Muscle layer of duodenum (tissue), 2 donors: Measurements from ENCODE around the gene GFPT2.

Source experiments
- H3K27ac ChIP-seq: one replicate; pipeline ENCODE4 v1.7.0; 2013; ENCODE audit warnings: mild to moderate bottlenecking, low read length
- H3K27me3 ChIP-seq: one replicate; pipeline ENCODE4 v1.7.0; 2013; ENCODE audit warnings: low read depth, mild to moderate bottlenecking, control low read depth, low read length
- H3K36me3 ChIP-seq, 2 donors: one replicate each; pipeline ENCODE4 v1.7.0; 2013; ENCODE audit warnings: low read length in 2 of 2, control low read depth in 1 of 2, mild to moderate bottlenecking in 1 of 2; ENCODE audit not compliant: insufficient read depth in 2 of 2, control insufficient read depth in 1 of 2
- H3K4me1 ChIP-seq, 2 donors: one replicate each; pipeline ENCODE4 v1.7.0; 2013; ENCODE audit warnings: low read length in 2 of 2, mild to moderate bottlenecking in 2 of 2, control low read depth in 1 of 2, moderate library complexity in 1 of 2; ENCODE audit not compliant: insufficient read depth in 2 of 2, control insufficient read depth in 1 of 2
- H3K4me3 ChIP-seq, 2 donors: one replicate each; pipeline ENCODE4 v1.7.0; 2013; ENCODE audit warnings: low read length in 2 of 2, low read depth in 1 of 2, mild to moderate bottlenecking in 1 of 2
- H3K9me3 ChIP-seq, 2 donors: one replicate each; pipeline ENCODE4 v1.7.0; 2013; ENCODE audit warnings: low read length in 2 of 2, control low read depth in 1 of 2, mild to moderate bottlenecking in 1 of 2; ENCODE audit not compliant: control insufficient read depth in 1 of 2
- donor health status: healthy.

Gene GFPT2

GRCh38 chr5:180297587-180298282, 55.4 kb downstream of the GFPT2 start:
- Histone ChIP-seq H3K4me1 (peaks cover 0 to 10% of the 10 kb centered on the region in 2 donors), H3K9me3 (no peaks in the 10 kb centered on the region), H3K4me3 (no peak overlapping the region), H3K27ac (no peak overlapping the region), H3K27me3 (no peaks in the 10 kb centered on the region), H3K36me3 (no peaks in the 10 kb centered on the region)

DNA sequence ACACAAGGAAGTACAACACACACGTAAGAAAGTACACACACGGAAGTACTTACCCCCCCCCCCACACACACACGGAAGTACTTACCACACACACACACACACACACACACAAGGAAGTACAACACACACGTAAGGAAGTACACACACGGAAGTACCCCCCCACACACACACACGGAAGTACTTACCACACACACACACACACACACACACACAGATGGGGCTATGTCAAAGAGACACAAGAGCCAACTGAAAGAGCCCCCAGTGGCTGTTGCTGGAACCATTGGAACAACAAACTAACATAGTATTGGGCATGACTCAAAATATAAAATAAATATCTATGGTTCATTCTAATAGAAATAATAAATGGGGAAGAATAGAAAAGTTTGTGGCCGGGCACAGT, 56.4 kb downstream of the GFPT2 start:
- no peak overlapping the region for H3K27ac ChIP-seq
- H3K9me3 ChIP-seq: no peaks in the 10 kb centered on the region
- no peak overlapping the region for H3K4me3 ChIP-seq
- H3K36me3 ChIP-seq: no peaks in the 10 kb centered on the region
- H3K27me3 ChIP-seq: no peaks in the 10 kb centered on the region
- H3K4me1 ChIP-seq: peaks cover 0 to 10% of the 10 kb centered on the region in 2 donors

DNA sequence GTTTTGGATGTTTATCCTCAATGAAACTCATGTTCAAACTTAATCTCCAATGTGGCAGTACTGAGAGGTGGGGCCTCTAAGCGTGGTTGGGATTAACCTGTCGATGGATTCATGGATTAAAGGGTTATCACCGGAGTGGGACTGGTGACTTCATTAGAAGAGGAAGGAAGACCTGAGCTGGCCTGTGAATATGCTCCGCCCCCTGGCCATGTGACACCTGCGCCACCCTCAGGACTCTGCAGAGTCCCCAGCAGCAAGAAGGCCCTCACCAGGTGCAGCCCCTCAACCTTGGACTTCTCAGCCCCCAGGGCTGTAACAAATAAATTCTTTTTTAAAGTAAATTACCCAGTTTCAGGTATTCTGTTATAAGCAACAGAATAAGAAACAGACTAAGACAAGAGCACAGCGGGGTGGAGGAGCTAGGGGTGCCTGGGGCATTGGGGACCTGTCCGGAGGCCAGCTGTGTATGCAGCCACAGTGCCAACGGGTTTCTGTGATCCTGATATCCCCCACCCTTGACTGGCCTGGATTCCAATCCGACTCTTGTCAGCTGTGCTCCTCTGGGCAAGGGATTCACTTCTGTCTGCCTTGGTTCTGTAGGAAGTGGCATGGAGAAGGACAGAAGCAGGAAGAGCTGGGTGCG, 58.1 kb downstream of the GFPT2 start:
- Histone ChIP-seq H3K4me1 (peaks cover 6 to 20% of the 10 kb centered on the region in 2 donors), H3K36me3 (no peaks in the 10 kb centered on the region), H3K9me3 (no peaks in the 10 kb centered on the region), H3K27ac (no peak overlapping the region), H3K4me3 (no peak overlapping the region), H3K27me3 (no peaks in the 10 kb centered on the region)

DNA sequence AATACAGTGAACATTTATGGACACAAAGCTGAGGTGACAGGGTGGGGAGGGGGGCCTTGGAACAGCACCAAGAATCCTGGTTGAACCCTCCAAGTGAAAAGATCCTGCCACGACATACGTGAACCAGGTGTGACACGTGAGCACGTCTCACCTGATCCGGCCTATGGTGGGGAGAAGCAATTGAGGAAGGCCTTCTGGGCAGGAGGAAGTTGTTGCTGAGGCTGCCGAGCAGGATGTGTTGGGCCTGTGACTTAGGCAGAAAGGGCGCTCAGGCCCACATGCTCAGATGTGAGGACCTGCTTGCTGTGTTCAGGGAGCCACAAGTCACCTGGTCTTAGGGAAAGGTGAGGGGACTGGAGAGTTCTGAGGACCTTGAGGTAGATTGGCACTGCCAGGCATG, 58.7 kb downstream of the GFPT2 start:
- Histone ChIP-seq H3K4me1 (peaks cover 6 to 20% of the 10 kb centered on the region in 2 donors), H3K36me3 (no peaks in the 10 kb centered on the region), H3K9me3 (no peaks in the 10 kb centered on the region), H3K27me3 (no peaks in the 10 kb centered on the region), H3K27ac (no peak overlapping the region), H3K4me3 (no peak overlapping the region)

GRCh38 chr5:180291943-180292831, 60.9 kb downstream of the GFPT2 start, which contains the start of gene MAPK9:
MAPK9 (minus strand) TSS chr5:180292083; CDS start chr5:180280561, 11,522 bp downstream.
- peaks cover 6 to 20% of the 10 kb centered on the region in 2 donors for H3K4me1 ChIP-seq
- H3K9me3 ChIP-seq: no peaks in the 10 kb centered on the region
- no peak within 1 kb of the TSS for H3K27ac ChIP-seq
- no peaks in the 10 kb centered on the region for H3K36me3 ChIP-seq
- H3K27me3 ChIP-seq: no peaks in the 10 kb centered on the region
- H3K4me3 ChIP-seq: peak within 1 kb of the TSS; percentile 55 to 99

DNA sequence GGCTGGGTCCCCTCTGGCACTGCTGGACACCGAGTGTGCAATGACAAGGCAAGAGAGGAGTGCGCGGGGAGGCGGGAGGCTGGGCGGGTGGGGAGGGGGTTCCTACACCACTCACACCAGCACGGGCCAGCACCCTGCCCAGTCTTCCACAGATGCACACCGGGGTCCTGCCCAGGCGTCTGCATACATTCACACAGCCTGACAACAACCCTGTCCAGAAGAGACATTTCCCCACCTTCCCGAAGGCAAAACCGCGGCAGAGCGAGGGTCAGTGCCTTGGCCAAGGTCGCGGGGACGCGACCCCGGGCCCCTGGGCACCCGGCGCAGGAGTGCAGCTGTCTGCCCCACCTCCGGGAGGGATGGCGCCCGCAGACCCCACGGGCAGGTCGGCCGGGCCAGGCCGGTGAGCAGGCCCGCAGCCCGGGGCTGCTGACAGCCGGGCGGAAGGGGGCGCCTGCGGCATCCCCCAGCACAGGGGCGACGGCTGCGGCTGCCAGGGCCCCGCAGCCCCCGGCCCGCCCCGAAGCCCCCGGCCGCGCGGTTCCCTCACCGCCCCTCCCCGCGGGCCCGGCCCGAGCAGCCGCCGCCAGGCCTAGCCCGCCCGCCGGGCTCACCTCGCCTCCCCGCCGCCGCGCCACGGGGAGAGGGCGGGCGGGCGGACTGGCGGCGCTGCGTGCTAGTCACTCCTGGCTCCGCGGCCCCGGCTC, 61.7 kb downstream of the GFPT2 start:
- Histone ChIP-seq H3K27me3 (no peaks in the 10 kb centered on the region), H3K36me3 (peaks cover 0 to 6% of the 10 kb centered on the region in 2 donors), H3K4me1 (peaks cover 6 to 20% of the 10 kb centered on the region in 2 donors), H3K4me3 (peak overlapping the region; percentile 55 to 73), H3K27ac (no peak overlapping the region), H3K9me3 (no peaks in the 10 kb centered on the region)

- Histone ChIP-seq H3K4me3 (peak overlapping the region; percentile 55 to 73), H3K27ac (no peak overlapping the region), H3K4me1 (peaks cover 6 to 20% of the 10 kb centered on the region in 2 donors), H3K9me3 (no peaks in the 10 kb centered on the region), H3K36me3 (peaks cover 0 to 8% of the 10 kb centered on the region in 2 donors), H3K27me3 (no peaks in the 10 kb centered on the region)
Measured at GRCh38 chr5:180290568-180291233, 62.4 kb downstream of the GFPT2 start.

DNA sequence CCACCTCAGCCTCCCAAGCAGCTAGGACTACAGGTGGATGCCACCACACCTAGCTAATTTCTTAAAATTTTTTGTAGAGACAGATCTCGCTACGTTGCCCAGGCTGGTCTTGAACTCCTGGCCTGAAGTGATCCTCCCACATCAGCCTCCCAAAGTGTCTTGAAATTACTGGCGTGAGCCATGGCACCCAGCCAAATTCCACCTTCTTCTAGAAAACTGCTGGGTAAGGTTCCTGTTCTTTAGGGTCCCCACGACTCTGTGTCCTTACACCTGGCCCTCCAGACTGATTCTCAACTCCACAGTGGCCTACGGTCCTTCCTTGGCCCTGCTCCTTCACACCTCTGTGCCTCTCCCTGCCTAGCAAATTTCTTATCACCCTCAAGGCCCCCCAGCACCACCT, 63.2 kb downstream of the GFPT2 start:
- peaks cover 0 to 8% of the 10 kb centered on the region in 2 donors for H3K36me3 ChIP-seq
- no peaks in the 10 kb centered on the region for H3K9me3 ChIP-seq
- no peak overlapping the region for H3K27ac ChIP-seq
- no peaks in the 10 kb centered on the region for H3K27me3 ChIP-seq
- no peak overlapping the region for H3K4me3 ChIP-seq
- H3K4me1 ChIP-seq: peaks cover 6 to 20% of the 10 kb centered on the region in 2 donors

- Histone ChIP-seq H3K4me1 (peaks cover 6 to 20% of the 10 kb centered on the region in 2 donors), H3K4me3 (no peak overlapping the region), H3K9me3 (no peaks in the 10 kb centered on the region), H3K27me3 (no peaks in the 10 kb centered on the region), H3K36me3 (peaks cover 0 to 8% of the 10 kb centered on the region in 2 donors), H3K27ac (no peak overlapping the region)
Measured at GRCh38 chr5:180289433-180289832, 63.7 kb downstream of the GFPT2 start.

GRCh38 chr5:180287868-180288267, 65.3 kb downstream of the GFPT2 start:
- Histone ChIP-seq H3K36me3 (peaks cover 1 to 8% of the 10 kb centered on the region in 2 donors), H3K27me3 (no peaks in the 10 kb centered on the region), H3K27ac (no peak overlapping the region), H3K4me1 (peaks cover 10 to 11% of the 10 kb centered on the region in 2 donors), H3K9me3 (no peaks in the 10 kb centered on the region), H3K4me3 (no peak overlapping the region)
